NOMO-1 treated with dmso at 0.1 percent for 144 hours (cell line): Measurements from ENCODE around the gene NFATC2.

Experiments
- DNase-seq: peaks from one replicate; lab custom pipeline; 2025; ENCODE audit not compliant: unreplicated experiment; lab: John Stamatoyannopoulos, UW

Gene NFATC2

DNA sequence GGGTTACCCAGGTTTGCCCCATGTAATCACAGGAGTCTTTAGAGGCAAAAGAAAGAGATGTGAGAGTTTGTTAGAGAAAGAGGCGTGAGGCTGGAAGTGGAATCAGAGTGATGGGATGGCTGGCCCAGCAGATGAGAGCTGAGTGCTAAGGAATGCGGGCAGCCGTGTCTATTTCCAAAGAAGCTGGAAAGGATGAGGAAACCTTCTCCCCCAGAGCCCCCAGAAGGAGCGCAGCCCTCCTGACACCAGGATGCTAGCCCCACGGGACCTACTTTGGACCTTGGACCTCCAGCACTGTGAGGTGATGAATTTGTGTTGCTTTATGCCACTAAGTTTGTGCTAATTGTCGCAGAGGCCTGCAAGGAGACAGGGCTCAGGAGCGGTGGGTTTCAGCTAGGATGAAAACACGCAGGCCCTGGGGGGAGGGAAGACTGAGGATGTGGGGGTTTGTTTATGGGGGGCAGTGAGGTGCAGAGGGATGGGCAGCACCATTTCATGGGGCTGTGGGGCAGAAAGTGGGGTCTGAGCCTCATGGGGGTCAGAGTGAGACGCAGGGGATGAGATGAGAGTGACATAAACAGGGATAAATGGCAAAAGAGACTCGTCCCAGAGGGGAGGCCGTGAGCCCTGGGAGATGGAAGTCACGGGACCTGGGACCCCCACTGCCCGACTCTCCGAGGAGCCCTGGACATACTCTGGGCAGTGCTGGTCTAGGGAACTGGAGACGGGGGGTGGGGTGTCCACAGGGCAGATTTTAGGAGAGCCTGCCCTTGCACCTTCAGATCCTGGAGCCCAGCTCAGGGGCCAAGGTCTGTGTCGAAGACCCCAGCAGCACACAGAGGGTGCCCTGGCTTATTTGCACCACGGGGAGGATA is 160.2 kb downstream of the NFATC2 start:
- DNase-seq: no peak

- no peak for DNase-seq
Observed at GRCh38 chr20:51381557-51381956, 161.0 kb downstream of the NFATC2 start.

DNA sequence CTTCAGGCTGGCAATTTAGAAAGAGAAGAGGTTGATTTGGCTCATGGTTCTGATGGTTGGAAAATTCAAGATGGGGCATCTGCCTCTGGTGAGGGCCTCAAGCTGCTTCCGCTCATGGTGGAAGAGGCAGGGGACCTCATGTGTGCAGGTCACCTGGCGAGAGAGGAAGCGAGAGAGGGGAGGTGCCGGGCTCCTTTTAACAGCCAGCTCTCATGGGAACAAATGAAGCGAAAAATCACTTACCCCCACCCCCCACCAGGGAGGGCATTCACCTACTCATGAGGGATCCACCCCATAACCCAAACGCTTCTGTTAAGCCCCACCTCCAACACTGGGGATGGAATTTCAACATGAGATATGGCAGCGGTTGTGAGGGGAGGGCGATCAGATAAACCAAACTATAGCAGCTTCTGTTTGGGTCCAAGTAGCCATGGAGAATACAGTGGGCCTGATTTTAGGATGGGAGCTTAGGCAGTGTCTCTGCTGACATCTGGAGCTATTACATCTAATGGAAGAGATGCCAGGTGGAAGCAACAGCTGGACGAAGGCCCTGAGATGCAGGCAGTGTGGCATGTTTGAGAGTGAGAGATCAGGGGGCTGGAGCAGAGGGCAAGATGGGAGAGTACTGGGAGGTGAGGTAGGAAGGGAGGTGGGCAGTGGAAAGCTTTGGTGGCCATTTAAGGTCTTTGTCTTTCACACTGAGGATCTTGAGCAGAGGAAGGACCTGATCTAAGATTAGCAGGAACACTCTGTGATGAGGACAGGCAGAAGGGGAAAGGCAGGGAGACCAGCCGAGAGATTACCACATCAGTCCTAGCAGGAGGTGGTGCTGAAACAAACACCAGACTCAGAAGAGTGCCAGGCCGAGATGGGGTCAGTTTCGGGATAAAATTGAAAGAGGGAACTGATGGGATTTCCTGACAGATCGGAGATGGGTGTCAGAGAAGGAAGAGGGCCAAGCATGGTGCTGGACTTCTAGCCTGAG is 161.8 kb downstream of the NFATC2 start:
- DNase-seq: no peak

- DNase-seq: no peak
Observed at GRCh38 chr20:51379601-51380341, 162.7 kb downstream of the NFATC2 start.

DNA sequence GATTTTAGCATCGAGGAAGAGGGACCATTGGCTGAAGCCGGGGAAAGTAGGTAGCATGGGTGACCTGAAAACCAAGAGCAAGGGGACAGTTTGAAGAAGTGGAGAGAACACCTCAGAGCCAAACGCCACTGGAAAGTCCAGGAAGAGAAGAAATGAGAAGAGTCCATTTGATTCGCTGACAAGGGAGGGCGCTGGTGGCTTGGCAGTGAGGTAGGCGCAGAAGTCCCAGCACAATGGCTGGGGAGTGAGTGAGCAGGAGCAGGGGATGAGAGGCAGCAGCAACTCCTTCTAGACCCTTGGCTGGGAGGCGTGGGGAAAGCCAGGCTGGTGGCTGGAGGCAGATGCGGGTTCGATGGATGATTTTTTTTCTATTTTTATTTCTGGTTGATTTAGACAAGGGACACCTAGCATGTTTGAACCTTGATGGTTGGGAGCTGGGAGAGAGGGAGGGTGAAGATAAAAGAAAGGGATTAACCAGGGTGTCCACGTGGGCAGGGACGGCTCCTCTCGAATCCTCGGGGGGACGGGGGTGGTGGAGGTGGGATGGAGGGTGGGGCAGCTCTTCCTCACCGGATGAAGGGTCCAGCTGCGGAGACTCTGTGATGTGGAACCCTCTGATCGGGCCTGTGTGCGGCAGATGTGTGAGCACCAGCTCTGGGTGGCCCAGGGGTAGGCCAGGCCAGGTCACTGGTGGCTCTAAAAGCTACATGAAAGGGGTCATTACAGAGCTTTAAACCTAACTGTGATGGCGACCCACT is 164.2 kb downstream of the NFATC2 start:
- no peak for DNase-seq

- DNase-seq: no peak
Observed at GRCh38 chr20:51377132-51377531, 165.4 kb downstream of the NFATC2 start.

GRCh38 chr20:51376111-51376510 is 166.4 kb downstream of the NFATC2 start:
- DNase-seq: no peak

GRCh38 chr20:51375561-51375960 is 167.0 kb downstream of the NFATC2 start:
- DNase-seq: no peak

DNA sequence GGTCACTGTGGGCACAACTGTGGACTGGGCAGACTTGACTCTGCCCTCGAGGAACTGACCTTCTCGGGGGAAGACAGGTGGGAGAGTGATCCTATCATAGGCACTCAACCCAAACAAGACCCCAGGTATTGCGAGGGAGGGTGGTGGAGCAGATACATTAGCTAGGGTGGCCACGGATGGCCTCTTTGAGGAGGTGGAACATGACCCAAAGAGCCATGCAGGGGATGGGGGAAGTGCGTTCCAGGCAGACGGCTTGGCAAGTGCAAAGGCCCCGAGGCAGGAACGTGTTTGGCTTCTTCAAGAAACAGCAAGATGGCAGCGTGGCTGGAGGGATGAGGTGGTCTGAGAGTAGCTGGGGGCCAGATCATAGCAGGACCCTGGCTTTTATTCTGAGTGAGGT is 167.6 kb downstream of the NFATC2 start:
- DNase-seq: no peak

DNA sequence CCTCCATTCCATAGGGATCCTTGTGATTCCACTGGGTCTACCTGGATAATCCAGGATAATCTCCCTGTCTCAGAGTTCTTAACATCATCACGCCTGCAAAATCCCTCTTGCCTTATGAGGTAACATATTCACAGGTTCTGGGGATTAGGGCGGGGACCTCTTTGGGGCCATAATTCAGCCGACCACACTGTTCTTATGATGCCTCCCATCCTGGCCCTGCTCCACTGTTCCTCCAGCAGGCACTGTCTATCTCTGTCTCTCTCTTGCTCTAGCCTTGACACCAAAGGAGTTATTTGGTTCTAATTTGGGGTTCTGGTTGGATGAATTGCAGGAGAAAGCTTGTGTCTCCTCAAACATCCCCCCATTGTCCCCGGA is 168.1 kb downstream of the NFATC2 start:
- no peak for DNase-seq

DNA sequence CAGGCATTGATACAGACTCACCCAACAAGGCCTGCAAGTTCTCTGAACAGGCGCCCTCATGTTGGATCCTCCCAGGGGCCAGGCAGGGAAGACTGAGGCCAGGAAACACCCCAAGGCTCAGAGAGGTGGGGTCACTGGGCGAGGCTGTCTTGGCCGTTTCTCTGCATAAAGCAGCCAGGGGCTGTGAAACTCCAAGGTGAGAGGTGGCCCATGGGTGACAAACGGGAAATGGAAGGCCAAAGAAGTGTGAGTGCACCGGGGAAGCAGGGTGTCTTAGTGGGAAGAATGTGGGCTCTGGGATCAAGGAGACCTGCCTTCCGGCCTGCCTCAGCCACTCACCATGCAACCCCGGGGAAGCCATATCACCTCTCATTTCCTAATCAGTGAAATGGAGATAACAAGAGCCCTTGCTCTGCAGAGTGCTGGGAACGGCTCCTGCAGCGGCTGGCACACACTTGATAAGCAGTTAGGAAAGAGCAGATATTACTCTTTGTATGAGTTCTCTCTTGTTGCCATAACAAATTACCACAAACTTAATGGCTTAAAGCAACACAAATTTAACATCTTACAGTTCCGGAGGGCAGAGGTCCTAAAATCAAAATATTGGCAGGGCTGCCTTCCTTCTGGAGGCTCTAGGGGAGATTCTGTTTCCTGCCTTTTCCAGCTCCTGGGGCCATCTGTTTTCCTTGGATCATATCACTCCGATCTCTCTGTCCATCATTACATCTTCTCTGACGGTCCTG is 168.6 kb downstream of the NFATC2 start:
- no peak for DNase-seq

GRCh38 chr20:51372966-51373365 is 169.6 kb downstream of the NFATC2 start:
- DNase-seq: no peak

DNA sequence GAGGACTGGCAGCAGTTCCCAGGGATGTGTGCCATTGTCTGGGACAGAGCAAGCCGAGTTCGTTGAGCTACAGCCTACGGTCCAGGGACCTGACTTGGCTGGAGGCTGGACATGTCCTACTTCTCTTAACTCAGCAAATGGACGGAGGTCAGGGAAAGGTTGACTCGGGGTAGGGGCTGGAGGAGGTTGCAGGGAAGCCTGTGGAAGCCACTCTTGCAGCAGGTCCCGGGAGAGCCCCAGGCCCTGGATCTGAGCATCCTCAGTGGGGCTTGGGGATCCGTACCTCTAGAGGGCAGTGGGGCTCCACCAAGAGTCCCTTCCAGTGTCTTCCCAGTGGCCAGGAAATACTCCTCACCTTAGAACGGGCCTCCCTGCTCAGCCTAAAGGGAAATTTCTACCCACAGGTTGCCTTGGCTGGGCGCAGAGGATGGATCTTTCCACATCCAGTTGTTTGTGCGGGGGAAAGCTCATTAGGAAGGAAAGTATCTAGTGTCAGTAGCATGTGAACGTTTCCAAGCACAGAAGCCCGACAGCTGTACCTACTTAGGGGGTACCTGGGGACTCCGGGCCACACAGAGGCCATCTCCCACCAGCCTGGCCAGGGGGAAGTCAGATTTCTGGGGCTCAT is 170.2 kb downstream of the NFATC2 start:
- no peak for DNase-seq

DNA sequence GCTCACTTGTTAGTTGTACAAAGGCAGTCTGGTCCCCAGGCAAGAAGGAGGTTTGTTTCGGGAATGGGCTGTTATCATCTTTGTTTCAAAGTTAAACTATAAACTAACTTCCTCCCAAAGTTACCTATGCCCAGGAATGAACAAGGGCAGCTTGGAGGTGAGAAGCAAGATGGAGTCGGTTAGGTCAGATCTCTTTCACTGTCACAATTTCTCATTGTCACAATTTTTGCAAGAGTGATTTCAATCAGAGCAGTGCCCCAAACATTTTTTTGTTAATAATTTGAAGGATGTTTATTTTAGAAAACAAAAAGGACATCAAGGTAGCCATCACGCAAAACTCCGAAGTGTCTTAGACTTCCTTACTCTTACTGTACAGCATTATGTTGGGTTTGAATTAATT is 170.8 kb downstream of the NFATC2 start:
- no peak for DNase-seq

- DNase-seq: no peak
Observed at GRCh38 chr20:51369503-51369902, 173.0 kb downstream of the NFATC2 start.

GRCh38 chr20:51368461-51369211 is 173.9 kb downstream of the NFATC2 start:
- no peak for DNase-seq

DNA sequence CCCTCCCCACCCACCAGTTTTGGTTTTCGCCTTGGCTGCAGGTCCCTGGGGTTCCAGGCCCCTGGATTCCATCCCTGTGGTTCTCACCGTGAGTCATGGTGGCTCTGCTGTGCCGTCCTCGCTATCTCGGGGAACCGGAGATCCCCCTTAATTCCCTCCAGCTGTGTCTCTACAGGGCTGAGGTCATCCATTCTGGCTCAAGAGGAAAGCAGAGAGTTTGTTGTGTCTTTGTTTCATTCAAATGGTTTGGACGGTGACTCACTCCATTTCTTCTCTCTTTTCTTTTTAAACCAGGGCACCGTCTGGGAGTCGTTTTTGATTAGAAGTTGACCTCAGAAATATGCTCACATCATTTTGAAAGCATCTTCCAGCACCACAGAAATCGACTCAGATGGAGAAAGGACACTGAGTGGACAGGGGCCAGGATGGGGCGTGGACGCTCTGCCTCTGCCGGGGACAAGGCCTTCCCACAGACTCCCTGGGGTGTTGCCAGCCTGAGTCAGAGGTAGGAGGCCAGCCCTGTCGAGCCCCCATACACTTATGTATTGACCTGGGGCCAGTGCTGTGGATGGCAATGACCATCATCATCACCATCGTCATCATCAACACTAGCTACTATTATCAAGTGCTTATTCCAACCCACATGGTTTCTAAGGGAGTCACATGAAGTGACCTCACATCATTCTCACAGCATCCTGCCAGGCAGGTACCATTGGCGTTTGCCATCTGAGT is 176.2 kb downstream of the NFATC2 start:
- DNase-seq: no peak

DNA sequence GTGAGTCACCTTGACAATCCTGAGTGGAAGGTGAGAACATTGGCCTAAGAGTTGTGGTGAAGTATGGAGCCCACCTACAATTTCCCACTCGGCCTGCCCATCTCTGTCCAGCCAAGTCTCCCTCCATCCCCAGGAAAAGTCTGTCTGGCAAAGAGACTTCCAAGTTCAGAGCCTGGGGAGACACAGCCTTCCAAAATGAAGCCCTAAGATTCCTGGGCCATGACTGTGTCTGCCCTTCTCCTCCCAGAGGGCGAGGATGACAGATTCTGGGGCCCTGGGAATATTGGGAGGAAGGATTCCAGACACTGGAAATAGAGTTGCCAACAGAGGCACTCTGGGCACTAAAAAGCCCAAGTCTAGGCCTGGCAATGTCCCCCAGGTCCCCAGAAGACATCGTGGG is 176.8 kb downstream of the NFATC2 start:
- no peak for DNase-seq
